NOMO-1 treated with DMSO at 0.1 percent for 48 hours (cell line): ENCODE results near the gene DSE.
"Not testable (repeated sequence)": the region's sequence is repeated elsewhere in the genome, so short reads cannot be mapped to it uniquely, and the experiment has no call there.

Source experiments
- DNase-seq: peaks from one replicate; lab custom pipeline; 2025; ENCODE audit not compliant: unreplicated experiment; lab: John Stamatoyannopoulos, UW

DSE gene

DNA sequence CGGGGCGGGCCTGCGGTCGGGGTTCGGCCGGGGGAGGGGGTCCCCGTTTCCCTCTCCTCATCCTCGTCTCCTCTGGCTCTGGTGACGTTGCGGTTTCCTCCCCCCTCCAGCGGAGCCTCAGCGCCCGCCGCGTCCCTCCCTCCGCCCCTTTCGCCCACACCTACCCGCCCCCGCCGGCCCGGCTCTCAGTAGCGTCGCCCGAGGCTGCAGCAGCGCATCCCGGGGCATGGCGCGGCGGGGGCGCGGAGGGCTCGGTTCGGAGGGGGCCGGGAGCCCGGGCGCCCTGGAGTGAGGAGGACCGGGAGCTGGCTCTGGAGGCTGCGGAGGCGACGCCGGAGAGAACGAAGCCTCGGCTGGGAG is at the start of gene DSE:
DSE (plus strand) TSS at position 188 of the 360 bp plus-strand sequence. CDS start 28,304 bp downstream, outside the sequence.
- DNase-seq = no peak

DNA sequence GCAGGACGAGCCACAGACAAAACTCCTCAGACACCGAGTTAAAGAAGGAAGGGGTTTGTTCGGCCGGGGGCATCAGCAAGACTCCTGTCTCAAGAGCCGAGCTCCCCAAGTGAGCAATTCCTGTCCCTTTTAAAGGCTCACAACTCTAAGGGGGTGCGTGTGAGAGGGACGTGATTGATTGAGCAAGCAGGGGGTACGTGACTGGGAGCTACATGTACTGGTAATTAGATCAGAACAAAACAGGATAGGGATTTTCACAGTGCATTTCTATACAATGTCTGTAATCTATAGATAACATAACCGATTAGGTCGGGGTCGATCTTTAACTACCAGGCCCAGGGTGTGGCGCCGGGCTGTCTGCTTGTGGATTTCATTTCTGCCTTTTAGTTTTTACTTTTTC is 48.8 kb upstream of the DSE start:
- DNase-seq = not testable (repeated sequence)

DNA sequence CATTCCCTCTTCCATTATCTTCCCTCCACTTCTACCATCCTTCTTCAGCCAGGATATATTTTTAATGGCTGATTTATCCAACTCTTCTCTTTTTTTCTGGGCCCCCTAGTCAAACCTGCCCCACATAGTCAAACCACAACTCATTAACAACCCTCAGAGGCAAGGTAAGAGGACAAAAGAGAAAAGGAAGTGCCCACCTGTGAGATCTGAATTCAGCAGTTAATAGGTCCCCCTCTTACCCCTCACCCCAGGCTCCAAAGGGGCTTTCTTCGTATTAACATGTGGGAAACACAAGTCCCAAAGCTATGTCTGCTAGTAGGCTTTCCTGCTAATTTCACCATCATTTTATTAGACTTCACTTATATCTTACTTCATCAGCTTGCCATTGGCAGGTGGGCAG is 46.9 kb upstream of the DSE start:
- DNase-seq = no peak

DNA sequence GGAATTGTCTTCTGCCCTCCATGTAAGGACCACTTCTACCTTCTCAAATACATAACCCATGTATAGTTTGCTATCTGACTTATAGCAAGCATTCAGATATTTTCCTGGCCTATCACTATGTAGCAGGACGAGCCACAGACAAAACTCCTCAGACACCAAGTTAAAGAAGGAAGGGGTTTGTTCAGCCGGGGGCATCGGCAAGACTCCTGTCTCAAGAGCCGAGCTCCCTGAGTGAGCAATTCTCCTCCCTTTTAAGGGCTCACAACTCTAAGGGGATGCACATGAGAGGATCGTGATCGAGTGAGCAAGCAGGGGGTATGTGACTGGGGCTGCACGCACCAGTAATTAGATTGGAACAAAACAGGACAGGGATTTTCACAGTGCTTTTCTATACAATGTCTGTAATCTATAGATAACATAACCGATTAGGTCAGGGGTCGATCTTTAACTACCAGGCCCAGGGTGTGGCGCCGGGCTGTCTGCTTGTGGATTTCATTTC is 45.1 kb upstream of the DSE start:
- DNase-seq = not testable (repeated sequence)

DNA sequence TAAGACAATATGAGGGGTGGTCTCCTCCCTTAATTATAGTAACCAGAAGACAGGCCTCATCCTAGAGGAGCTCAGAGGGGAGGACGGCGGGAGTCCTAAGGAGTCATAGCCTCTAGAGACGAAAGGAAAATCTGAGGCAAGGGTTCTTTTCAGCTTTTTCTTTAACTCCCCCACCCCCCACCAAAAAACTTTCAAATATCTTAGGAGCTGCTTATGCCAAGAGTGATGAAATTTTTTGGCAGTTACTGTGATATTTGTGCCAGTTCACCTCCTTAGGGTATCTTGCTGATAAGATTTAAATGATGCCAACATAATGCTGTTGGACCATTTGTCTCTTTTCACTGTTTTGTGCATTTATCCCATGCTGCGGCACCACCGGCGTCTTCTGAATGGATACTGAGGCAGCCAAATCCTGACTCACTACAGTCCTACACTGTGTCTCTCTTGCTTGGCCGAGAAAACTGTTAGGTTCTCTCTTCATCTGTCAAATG is 44.5 kb upstream of the DSE start:
- DNase-seq = no peak

DNA sequence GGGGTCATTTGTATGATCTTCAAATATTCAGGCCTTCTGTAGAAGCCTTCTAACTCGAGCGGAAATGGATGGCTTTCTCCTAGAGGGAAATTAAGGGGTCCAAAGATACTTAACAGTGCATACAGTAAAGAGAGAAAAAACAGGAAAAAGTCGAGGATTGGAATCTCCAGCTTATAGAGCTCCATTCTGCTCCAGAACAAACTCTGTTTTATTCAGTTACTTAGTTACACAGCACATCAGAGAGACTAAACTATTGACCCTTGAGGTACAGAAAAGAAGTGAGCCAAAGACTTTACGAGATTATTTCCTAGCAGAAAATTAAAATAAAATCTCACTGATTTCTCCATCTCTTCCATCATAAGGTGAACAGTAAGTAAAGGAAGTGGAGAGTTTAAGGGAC is 43.8 kb upstream of the DSE start:
- no peak for DNase-seq

DNA sequence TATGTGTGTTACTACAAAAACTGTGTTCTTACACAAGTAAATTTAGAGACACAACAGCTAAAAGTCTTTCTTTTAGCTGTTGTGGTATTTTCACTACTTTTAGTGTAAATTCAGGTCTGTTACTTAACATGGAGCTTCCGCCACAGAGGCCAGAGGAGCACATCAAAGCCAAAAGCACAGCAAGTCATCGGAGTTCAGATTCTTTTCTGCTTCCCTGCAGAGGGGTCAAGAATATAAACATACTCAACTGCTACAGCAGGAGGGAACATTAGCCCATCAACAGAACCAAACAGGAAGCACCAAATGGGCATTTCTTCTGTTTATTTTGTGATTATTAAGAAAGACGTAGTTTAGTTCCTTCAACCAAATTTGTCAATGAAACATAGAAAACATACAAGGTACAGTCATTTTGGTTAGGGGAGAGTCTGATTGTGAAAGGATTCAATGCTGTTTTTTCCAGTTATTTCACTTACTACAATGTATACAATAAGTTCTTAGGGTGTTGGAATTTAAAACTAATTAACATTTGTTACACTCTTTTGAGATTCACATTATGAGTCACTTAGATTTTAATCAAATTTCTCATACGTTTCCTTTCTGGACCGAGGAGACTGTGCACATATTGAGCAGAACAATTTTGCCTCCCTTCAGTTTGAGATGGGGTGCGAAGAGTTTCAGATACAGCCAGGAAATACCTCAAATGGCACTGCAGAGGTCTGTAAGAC is 42.8 kb upstream of the DSE start:
- DNase-seq = no peak

DNA sequence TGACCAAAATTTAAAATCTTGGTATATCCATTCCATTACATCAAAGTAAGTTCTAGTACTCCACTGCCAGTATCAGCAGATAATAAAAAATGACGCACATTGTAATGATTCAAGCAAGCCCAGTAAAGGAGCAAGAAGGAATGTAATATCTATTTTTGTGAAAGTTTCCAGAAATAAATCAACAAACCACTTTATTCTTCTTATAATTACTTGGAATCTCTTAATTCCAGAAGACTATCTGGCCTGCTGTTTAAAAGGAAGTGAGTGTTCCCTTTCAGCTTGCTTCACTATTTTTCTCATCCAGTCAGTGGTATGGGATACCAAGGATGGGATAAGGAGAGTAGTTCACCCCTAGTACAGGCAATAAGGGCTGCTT is 42.2 kb upstream of the DSE start:
- DNase-seq = no peak

DNA sequence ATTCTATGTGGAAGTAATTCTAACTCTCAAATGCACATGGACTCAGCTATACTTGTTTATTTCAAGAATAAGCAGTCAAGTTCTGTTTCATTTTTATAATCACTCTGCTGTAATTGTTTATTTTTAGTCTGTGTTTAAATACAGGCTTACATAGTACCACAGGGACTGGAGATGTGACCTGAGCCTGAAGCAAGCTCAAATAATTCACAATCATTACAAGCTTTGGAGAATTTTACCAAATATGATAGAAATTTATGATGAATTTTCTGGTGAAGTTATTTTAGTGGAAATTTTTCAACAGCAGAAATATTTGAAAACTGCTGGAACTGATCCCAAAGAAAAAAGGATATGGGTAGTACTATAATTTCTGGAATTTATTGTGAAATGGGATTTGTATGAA is 41.6 kb upstream of the DSE start:
- no peak for DNase-seq

DNA sequence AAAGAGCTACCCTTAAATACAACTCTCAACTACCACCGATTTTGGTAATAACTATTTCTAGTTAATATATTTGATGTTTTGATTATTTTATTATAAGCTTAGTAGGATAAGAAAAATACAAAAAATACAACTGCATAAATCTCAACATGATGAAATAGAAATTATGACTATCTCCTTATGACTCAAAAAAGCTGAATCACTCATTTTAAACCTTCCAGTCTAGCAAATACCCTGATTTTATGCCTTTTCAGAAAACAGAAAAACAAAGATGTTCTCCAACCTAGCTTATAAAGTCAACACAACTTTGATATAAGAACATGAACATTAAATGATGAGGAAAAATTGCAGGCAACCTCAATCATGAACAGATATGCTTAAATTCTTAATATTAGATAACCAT is 40.2 kb upstream of the DSE start:
- no peak for DNase-seq

DNA sequence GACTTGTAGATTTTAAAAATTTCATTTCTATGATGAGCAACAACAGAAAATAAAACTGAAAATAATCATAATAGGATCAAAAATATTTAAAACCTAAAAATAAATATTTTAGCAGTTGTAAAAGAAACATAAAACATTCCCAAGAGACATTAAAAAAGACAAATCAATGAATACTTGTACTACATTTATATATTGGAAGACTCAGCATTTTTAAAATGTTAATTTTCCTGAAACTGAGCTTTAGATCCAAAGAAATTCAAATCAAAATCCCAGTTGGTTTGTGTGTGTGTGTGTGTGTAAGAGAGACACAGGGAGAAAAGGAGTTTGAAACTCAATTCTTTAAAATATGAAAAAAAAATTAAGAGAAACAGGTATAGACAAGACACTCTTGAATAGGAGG is 38.7 kb upstream of the DSE start:
- no peak for DNase-seq

DNA sequence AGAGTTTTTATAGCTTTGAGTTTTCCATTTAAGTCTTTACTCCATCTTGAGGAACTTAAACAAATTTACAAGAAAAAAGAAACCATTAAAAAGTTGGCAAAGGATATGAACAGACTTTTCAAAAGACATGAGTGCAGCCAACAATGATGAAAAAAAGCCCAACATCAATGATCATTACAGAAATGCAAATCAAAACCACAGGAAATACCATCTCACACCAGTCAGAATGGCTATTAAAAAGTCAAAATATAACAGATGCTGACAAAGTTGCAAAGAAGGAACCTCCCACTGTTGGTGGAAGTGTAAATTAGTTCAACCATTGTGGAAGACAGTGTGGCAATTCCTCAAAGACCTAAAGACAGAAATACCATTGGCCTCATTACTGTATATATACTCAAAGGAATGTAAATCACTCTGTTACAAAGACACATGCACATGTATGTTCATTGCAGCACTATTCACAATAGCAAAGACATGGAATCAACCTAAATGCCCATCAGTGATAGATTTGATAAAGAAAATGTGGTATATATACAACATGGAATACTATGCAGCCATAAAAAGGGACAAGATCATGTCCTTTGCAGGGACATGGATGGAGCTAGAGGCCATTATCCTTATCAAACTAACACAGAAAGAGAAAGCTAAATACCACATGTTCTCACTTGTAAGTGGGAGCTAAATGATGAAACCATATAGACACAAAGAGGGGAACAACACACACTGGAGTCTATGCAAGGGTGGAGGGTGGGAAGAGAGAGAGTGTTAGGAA is 35.9 kb upstream of the DSE start:
- not testable (repeated sequence) for DNase-seq

DNA sequence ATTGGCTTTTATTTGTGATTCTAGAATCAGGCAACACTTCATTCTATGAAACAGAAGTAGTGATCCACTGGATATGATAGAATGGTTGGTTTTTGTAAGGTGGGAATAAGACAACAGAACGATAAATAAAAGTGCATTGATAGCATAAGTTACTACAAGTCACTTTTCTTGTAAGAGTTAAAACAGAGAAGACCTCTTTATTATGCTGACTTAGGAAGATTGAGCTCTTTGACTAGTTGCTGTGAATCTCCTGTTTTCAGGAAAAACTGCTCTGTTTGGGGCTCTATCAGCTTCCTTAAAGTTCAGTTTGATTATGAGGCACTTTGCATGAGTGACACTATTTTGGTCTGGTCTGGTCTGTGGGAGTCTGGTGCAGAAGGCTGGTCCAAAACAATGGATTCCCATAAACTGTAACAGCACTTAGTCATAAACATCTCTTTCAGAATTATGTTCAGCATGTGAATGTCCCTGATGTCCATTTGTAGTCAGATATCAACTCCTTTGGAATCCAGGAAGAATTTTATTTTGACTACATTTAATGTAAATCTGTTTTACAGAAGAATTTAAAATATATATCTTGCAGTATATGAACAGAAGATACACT is 35.0 kb upstream of the DSE start:
- DNase-seq = no peak

DNA sequence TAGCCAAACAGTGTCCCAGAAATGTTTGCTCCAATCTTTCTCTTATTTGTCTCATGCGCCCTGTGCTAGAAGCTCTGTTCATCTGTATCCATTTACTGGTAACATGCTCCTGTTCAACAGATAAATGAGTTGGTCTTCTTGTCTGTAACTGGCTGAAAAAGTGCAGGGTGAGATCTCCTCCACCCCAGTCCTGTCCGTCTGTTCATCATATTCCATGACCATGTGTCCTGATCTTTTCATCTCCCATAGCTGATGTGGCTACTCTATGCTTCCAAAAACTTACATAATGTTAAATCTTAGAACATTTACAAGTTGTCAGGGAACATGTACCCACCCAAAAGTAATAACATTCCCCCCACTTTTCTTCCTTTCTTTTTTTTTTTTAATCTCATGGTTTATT is 31.8 kb upstream of the DSE start:
- DNase-seq = no peak

DNA sequence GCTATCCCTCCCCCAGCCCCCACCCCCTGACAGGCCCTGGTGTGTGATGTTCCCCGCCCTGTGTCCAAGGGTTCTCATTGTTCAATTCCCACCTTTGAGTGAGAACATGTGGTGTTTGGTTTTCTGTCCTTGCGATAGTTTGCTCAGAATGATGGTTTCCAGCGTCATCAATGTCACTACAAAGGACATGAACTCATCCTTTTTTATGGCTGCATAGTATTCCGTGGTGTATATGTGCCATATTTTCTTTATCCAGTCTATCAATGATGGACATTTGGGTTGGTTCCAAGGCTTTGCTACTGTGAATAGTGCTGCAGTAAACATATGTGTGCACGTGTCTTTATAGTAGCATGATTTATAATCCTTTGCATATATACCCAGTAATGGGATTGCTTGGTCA is 30.1 kb upstream of the DSE start:
- DNase-seq = not testable (repeated sequence)

DNA sequence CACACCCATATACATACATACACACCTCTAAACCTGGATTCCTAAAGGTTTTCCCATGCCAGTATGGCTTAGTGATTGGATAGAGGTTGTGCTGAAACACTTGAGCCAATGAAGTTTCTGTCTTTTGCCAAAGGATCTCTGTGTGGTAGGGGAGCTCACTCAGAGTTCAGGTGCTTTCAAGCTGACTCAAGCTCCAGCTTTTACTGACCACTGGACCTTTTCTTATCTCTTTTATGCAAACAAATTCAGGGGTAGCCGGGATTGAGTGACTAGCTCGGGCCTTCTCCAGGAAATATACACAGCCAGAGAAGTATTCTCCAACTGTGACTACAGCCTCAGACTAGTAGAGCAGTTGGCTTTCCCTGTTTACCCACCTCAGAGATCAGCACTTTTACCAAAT is 21.5 kb upstream of the DSE start:
- DNase-seq = no peak

DNA sequence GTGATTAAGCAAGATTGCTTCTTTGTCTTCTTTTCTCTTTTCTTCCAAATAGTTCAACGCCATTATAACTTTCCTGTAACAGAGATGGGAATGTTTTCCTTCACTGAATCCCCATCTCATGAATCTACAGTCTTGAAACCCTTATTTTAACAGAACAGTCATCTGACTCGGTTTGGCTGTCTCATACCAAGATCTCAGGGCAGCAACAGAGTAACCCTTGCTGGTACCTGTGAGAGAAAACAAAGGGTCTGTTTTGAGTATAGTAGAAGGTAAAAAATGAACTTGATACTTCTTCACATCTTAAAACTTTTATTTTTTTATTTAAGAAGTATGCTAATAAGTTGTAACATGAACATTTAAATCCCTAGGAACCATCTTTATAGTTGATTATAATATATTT is 19.6 kb upstream of the DSE start:
- DNase-seq = no peak

DNA sequence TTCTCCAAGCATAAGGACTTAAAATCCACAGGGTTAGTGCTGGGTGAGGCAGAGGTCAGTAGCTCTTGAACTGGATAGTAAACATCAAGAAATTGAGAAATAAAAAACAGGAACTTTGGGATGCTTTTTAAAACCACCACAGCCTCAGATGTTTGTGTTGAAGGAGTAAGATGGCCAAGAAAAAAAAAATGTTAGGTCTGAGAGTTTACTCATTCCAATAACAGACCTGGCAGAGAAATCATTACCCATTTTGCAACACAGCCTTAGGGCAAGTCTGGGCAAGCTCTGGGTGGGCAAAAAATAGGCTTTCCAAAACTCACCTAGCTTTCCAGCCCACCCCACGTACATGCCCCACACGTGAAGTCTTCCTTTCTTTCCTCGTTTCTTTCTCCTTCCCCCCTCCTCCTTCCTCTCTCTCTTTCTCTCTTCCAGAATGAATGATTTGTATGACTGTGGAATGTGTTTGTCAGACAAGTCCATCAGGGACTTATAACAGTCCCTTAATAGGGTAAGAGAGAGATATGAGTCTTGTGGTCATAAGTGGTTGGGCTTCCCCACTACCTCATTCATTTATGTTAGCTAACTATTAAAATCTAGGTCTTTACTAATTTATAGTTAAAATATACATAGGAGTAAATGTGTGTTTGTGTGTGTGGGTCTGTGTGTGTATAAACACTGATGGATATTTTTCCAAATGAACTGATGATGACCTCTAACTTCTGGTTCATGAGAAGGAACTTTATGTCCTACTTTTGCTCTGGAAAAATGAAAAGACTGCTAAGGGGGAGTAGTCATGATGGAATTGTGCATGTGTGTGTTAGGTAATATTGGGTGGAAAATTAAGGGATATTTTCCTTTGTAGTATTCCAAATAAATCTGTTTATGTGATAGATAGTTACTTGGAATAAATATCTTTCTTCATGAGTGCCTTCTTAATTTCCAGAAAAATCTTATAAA is 18.0 kb upstream of the DSE start:
- DNase-seq = peak; percentile 17

DNA sequence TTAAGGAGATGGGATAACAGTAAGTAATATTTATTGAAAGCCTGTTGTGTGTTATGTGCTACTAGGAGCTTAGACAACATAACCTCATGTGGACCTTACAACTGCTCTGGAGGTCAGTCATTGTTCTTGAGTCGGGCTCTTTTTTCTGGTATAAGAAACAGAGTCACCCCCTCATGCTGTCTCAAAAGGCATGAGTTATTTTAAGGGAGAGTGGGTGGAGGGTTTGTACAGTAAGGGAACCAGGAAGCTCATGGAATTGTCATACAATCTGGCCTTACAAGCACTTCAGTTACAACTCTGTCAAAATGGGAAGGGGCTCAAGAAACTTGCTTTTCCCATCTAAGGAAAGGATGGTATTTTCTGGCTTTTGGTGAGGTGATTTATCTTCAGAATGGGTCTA is 16.5 kb upstream of the DSE start:
- no peak for DNase-seq

DNA sequence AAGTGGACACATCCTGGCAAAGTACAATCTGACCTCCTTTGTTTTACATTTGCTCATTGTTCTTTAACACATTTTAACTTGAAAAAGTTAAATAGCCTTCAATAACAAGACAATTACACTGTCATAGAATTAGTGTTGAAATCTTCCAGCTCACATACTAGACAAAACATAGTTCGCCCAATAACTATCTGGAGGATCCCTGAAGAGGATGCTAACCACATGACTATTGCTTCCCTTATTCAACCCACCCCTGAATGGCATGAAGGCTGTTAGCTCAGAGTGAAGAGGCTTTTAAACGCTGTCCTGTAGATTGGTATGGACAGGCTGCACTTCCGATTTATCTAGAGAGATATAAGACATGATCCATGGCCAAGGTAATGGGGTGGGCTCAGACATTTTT is 15.0 kb upstream of the DSE start:
- DNase-seq = no peak

DNA sequence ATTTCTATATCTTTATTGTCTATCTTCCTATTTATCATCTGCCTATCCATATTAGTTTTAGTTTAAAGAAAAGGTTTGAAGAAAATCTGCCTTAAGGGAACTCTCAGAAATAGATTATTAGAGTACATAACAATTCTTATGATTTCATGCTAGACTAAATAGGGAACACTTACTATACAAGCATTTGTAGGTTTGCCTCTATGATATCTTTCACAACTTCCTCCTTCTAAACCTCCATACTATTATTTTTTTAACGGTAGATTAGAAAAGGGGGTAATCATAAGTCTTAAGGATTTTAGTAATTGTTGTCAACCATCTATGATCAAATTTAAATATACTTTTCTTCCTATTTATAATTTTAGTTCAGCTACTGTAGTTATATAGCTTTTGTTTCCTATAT is 11.6 kb upstream of the DSE start:
- DNase-seq = peak; percentile 35
